GM21576 (cell line): ENCODE data around the gene FKBP11.
A peak's percentile ranks its signal among the peaks of the same experiment; 100 is the strongest.

Experiments
- ATAC-seq: cut with Tn5 transposase; IDR thresholded peaks from one replicate; pipeline ENCODE4 v1.9.1; 2021; ENCODE audit warnings: mild to moderate bottlenecking, moderate library complexity; ENCODE audit not compliant: unreplicated experiment

Gene FKBP11

DNA sequence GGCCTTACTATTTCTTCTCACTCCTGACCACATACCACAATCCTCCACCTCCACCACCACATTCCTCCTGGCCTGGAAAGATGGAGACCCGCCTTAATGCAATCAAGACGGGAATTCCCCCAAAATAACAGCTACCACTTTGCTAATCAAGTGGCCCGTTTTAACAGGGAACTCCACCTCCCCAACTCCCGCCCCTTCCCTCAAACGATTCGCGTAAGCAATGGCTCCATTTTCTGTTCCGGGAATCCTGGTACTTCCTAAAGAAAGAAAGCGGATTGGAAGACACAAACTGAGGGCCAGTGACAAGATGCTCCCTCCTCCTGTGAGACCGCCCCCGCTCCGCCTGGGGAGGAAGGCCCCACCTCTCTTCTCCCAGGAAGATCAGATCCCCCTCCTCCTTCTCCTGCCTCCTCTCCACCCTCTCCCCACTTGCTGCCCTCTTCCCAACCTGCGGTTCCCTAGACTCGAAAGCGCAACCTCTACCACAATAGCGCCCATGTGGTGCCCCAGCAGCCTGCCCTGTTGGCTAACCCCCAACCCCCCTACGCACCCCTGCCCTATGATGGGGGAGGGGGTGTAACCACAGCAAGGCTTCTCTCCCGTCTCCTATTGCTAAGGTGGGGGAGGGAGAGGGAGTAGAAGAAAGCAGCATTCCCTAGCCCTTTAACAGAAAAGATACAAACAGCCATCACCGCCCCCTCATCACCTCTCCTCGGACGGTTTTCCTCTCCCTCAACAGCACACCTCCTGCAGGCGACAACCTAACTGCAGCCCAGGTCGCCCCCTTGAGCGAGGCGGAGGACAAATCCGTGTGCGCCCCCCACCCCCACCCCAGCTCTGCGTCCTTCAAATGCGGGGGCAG is 31.2 kb upstream of the FKBP11 start:
- ATAC-seq, result no peak

DNA sequence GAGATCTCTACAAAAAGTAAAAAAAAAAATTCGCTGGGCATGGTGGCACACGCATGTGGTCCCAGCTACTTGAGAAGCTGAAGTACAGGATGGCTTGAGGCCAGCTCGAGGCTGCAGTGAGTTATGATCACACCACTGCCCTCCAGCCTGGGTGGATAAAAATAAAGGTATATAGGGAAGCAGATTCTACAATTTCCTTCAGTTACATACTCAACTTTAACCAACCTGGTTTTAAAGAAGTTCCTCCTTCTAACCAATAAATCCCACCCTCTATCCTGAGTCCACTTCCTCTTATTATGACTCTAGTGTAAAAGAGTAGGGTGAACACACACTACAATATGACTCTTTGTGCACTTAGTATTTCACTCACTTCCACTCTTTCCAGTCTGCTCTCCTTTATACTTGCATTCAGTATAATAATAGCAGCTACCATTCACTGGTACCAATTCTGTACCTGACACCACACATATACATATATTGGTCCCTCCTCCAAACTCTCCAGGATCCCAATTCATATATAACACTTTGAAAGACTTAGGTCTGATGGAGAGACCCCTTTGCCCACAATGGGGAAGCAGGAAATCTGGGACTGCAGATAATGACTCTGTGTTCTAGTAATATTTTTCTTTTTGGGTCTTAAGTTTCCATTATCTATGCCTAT is 29.7 kb upstream of the FKBP11 start:
- no peak for ATAC-seq

DNA sequence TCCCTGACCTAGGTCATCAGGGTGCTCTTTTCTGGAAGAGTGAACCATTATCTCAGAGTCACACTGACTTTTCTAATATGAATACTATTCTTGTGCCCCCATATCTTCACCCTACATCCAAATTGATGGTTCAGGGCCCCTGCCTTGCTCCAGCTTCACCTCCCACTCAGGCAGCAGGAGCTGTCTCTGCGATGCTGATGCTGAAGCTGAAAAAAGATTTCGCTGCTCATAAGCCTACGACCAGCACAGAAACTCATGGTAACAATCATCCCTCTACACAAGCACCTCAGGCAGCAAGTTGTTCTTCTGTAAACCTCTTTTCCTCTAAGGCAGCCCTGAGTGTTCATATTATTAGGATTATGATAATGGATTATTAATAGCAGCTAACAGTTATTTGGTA is 28.8 kb upstream of the FKBP11 start:
- no peak for ATAC-seq

DNA sequence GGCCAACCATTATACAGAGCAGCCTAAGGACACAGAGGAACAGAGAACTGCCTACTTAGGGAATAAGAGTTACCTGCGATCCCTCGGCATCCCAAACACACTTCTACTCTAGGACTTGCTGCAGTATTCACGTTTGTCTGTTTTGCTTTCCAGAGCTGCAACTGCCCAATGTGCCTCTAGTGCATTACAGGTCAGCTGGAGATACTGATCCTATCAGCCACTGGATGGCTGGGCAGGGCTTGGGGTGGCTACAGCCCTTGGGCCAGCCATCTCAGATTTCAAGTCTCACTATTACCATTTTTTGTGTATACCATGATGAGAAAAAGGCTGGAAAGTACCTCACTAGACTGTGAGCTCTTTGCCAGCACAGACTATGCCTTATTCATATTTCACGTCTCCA is 27.4 kb upstream of the FKBP11 start:
- no peak for ATAC-seq

DNA sequence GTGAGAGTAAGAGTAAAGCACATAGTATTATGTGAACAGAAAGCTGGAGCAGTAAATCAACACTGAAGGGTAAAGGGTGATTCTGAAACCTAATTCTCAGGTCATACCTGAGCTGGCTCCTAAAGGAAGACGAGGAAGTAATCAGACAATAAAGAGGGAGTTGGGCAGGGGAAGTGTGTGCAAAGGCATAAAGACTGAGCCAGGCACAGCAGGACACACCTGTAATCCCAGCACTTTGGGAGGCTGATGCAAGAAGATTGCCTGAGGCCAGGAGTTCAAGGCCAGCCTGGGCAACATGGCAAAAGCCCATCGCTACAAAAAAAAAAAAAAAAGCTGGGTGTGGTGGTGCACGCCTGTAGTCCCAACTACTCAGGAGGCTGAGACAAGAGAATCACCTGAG is 22.4 kb upstream of the FKBP11 start:
- no peak for ATAC-seq

DNA sequence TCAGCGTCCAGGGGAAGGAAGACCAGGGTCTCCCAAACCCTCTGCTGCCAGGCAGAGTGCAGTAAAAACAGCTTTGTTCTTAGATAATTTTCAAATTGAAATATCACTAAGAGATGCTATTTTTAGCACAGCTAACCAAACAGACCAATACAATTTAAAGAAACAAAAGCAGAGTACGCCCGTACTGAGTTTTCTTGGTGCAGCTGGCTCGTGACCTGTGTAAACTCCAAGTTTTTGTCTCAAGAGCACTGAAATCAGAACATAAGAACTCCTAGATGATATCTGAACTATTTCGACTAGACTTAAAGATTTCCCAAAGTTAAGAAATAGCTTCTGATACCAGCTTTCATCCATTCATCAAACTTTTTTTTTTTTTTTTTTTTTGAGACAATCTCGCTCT is 21.7 kb upstream of the FKBP11 start:
- ATAC-seq, result no peak

DNA sequence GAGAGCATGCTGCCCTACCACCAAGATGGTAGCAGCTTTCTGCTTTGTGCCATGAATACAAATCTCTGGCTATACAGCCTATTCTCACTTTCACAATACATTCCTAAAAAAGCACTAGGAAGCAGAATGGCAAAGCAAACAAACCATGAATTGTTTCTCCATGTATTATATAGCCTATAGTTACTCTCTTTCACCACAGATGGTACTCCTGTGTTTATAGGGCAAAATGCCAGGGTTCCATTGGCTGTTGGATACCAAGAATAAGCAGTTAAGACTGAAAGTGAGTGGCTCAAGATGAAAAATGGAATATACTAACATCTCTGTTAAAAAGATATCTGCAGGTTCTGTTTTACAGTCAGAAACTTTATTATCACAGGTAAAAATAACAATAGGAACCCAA is 20.9 kb upstream of the FKBP11 start:
- ATAC-seq, result no peak

DNA sequence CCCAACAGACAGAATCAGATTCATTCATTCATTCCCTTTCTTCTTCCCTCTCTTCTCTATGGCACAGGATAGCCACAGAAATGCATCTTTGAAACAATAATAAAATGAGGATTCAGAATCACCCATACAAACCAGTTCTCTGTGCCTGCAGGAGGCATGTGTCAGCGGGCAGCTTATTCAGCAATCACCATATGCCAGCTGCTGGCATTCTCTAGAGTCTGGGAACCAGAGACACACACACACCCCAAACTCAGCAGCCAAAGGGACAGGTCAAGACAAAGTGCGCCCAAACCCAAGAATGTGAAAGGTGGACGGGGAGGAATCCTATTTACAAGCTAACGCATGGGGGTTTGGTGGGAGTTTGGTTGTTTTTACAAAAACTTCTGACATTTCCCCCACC is 17.9 kb upstream of the FKBP11 start:
- ATAC-seq, result no peak

DNA sequence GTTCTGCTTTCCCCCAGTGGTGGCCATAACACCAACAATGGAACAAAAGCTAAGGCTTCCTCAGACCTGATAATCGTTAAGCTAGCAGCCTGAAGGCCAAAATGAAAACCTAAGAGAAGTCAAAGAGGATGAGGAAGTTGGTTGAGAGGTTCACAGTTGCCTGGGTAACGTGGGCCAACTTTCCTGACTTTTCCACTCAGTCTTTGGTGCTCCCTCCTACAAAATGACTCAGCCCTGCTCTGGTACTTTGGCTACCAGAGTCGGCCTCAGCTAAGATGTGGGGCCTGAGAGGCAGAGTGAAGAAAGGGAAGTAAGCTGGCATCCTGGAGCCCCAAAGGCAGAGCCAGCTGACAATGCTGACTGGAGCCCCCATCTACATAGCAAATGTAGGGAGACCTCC is 14.9 kb upstream of the FKBP11 start:
- no peak for ATAC-seq

DNA sequence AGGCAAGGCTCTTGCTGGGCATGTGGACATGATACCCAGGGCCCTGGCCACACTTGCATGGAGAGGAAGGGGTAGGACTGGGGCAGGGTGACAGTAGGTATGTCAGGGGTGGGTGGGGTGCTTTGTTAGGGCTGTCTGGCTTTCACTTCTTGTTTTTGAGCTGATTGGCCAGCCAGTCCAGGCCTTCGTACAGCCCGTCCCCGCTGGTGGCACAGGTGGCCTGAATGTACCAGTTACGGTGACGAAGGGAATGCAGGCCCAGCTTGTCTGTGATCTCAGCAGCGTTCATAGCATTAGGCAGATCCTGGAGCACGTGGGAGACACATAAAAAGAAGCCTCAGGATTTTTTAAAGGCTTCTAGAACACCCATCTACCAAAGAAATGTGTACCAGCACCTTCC is 13.5 kb upstream of the FKBP11 start:
- no peak for ATAC-seq

DNA sequence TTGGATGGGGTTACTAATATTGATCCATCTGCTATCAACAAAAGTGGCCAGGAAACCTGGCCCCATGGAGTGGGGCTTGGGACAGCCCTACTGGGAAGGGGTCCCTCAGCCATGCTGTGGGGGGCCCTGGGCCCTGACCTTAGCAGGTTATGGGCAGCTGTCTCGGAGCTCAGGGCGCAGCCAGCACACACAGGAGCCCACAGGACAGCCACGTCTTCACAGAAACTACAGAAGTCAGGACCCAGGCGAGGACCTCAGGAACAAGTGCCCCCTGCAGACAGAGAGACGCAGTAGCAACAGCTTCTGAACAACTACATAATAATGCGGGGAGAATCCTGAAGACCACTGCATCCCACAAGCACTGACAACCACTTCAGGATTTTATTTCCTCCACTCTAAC is 11.9 kb upstream of the FKBP11 start:
- no peak for ATAC-seq

DNA sequence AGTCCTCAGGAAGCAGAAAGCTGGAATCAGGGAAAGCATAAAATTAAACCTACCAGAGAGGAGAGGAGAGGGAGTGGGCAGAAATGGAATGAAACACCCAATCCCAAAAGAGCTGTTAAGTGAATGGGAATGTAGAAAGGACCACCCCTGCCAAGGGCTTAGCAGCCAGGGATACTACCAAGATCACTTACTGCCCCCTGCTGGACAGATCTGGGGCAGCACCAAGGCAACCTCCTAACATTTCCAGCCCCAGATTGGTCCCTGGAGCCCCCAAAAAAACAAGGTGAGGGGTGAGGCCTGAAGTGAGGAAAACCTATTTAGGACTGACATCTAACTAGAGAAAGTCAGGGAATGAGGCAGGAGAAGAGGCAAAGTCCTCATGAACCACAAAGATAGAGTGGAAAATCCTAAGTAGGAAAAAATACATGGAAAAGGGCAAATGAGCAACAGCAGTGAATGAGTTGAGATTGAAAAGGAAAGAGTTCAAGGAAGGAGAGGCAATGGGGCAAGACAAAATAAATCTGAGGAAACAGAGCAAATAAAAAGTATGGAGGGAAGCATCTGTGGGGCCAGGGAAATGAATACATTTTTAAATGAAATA is 11.2 kb upstream of the FKBP11 start:
- ATAC-seq, result peak; percentile 69

DNA sequence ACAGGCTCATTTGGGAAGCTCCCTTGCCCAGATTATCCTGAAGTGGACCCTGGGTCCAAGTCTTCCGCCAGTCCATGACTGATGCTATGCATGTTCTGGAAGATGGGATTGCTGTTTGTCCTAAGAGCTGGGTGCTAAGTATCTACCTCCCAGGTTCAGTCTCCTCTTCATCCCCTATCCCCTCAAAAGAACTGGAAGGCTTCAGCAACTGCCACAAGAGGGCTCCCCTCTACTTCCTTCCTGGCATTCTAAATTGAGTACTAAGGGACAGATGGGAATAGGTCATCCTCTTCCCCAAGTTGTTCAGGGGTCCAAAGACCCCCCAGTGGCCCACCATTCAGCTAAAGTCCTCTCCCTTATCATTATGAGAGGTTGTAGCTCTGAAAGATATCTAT is 9.0 kb upstream of the FKBP11 start:
- no peak for ATAC-seq

DNA sequence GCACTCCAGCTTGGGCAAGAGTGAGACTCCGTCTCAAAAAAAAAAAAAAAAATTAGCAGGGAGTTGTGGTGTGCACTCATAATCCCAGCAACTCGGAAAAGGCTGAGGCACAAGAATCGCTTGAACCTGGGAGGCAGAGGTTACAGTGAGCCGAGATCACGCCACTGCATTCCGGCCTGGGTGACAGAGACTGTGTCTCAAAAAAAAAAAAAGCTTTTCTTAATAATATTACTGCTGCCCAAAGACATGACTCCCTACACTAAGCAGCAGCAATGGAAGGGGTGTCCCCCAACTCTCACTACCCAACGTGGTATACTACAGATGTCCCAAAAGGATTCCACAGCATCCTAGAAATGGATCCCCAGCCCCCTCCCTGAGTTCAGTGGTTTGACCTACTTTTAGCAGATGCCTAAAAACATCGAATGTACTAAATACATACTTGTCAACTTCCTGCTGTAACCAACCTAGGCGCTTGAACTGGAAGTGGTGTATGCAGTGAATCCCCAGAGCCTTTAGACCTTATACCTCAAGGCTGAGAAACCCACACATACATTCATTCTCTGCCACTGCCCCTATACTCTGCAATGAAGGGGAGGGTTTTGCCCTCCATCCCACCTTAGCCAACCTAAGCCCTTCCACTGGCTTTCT is 8.5 kb upstream of the FKBP11 start:
- ATAC-seq, result no peak

DNA sequence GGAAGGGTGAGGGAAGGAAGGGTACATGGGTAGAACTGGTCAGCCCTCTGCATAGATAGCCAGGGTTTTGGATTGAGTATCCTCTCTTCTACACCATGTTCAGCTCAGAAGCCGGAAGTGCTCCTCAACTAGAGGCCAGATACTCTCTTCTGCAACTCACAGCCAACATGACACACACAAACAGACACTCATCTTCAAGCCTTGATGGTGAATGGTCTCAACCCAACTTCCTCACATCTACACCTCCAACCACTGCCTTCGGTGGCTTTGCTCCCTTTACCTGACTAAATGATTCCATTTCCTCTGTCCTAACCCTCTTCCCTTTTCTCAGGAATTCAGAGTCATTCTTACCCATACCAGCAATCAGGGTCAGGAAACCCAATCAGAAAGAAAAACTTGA is 7.6 kb upstream of the FKBP11 start:
- no peak for ATAC-seq

DNA sequence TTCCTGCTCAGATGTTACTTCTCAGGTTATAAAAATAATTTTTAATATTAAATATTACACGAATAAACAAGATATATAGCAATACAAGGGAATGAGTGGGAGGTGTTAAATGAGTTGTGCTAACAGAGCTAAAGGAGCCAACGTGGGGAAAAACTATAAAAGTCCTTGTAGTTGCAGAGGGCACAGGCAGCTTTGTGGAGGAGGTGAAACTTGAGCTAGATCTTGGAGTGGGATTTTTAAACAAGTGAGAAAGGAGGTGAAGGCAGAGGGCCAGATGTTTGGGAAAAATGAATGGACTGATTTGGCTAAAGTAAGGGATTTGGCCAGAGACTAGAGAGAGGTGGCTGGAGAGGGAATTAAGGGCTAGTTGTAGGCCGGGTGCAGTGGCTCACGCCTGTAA is 5.2 kb upstream of the FKBP11 start:
- ATAC-seq, result no peak

DNA sequence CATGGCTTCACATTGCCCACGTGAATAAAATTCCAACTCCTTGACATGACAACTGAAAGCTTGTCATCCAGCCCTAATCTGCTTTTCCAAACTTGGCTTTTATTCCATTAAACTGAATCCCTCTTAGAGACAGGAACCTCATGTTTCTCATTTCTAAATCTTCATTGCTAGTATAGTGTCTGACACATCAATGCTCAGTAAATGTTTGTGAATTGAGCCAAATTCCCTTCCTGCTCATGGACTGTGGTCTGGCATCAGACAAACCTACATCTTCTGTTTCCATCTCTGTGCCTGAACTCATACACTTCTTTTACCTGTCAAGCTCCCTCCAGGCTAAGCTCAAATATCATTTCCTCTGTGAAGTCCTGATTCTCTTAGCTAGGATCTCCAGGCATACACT is 4.3 kb upstream of the FKBP11 start:
- no peak for ATAC-seq

DNA sequence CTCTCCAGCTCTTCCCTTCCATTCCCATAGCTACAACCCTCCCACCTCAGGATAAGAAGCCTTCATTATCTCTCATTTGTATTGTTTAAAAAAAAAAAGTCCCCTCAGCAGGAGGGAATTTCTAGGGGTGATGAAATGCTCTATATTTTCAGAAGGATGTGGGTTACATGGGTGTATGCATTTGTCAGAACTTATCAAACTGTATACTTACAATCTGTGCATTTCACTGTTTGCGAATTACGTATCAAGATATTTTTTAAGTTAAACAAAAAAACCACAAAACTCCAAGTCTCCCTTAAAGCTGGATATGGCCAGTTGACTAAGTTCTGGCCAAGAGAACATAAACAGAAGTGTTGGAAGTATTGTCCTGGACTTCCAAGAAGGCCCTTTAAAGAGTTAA is 2.0 kb upstream of the FKBP11 start:
- no peak for ATAC-seq

DNA sequence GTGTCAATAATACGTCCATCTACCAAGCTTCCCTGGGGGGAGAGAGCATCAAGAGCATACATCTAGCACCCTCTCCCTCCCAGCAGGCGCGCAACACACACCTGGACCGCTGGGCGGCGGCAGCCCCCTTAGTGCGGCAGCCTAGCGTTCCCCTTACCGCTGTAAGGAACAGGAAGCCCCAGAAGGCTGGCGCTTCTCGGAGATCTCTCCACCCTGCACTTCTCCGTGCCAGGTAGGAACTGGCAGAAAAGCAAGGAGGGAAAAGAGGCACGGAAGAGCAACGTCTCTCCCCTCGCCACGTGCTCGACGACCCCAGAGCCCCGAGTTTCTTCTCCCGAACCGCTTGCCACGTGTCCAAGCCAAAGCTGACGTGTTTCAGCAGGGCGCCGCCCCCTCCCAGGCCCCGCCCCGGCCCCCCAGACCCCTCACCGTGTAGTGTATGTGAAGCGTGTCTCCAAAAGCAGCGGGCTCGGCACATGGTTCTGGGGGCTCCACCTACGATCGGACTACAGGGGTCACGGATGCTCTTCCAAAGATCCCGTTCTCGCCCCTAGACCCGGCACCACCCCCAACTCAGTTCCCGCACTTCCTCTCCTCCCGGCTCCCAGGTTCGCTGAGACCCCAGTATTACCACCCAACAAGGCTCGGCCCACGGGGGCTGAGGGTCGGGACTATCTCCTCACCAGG is 532 bp downstream of the FKBP11 start:
- peak; percentile 81 for ATAC-seq

DNA sequence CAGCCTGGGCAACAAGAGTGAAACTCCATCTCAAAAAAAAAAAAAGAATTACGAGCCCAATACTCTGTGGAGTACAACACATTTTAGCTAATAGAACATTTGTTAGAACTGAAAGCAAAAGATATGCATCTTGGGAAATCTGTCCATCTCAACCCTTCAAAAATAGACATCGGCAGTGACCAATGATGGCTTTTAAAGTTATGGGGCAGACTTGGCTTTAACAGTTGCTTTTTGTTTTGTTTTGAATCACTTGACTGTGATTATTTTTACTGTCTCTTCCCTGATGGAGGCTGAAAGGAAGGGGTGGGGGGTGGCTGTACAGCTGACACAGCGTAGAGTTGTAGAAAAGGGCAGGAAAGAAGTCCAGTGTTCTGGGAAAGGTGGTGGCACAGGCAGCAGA is 2.2 kb downstream of the FKBP11 start:
- no peak for ATAC-seq

DNA sequence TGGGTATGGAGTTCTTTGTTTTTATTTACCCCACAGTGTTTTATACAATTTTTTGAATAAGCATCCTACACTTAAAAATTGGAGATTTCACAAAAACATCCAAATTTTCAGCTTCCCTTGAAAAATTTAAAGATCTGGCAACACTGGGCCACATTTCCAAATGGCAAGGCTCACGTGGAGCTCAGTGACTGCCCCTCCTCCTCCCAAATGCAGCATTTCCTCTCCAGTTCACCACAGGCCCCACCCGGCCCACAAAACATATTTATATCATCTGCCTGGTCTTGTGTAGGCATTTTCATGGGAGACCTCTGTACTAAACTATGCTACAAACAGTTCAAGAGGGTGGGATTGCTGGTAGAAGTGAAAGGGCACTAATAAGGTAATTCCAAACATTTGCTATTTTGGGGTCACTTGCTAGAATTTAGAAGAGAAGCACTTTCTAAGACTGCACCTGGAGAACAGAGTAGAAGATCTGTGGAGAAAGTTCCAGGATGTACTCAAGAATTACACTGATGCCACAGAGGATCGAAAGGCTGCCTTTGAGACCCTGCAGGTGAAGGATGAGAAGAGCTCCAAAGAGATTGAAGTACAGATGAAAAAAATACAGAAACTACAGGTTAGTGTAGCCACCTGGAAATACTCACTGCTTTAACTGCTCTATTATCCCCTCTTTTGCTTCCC is 7.3 kb downstream of the FKBP11 start:
- ATAC-seq, result no peak
